IMR-90 (cell line): ENCODE results near the gene DOCK10. TPM values are rescaled to one million over a fixed set of nuclear protein-coding genes. Genes with fewer than 3 reads are reported as not detected.

ENCODE experiments used
- ATAC-seq: fragments of 200-7000 bp; cut with Tn5 transposase; 2 replicates; pipeline ENCODE4 v1.9.1; 2020; ENCODE audit warnings: low read depth, mild to moderate bottlenecking, moderate library complexity
- BruUV-seq: library from RNA; stranded (reverse); fragments of 400-500 nt; replicated peaks from 2 replicates; lab custom pipeline; 2021; lab: Mats Ljungman, UMichigan
- CTCF ChIA-PET: fragments of 300-600 bp; formaldehyde crosslinking; extraction: SDS; loops from one replicate; lab custom pipeline; 2021; ENCODE audit warnings: antibody characterized with exemption; lab: Yijun Ruan, JAX
- POLR2A ChIA-PET: fragments of 300-600 bp; sonication (Branson Sonifier 250); formaldehyde crosslinking; loops from one replicate; lab custom pipeline; 2022; ENCODE audit warnings: antibody characterized with exemption; ENCODE audit not compliant: unreplicated experiment; lab: Charles Lee
- DNase-seq: peaks from one replicate; pipeline ENCODE4 v3.0.0; 2013
- H2AFZ ChIP-seq: replicated peaks from 2 replicates; pipeline ENCODE3; 2013; ENCODE audit warnings: low read length, mild to moderate bottlenecking; ENCODE audit not compliant: poor library complexity
- H2AK5ac ChIP-seq: 2 replicates; pipeline ENCODE4 v1.6.1; 2013; ENCODE audit warnings: low read depth, low read length, inconsistent platforms
- H2AK9ac ChIP-seq: replicated peaks from 2 replicates; pipeline ENCODE3; 2013; ENCODE audit warnings: mild to moderate bottlenecking, low read depth, low read length, moderate library complexity; ENCODE audit not compliant: poor library complexity
- H2BK120ac ChIP-seq: 2 replicates; pipeline ENCODE4 v1.6.1; 2013; ENCODE audit warnings: low read depth, low read length, inconsistent platforms
- H2BK15ac ChIP-seq: 3 replicates; pipeline ENCODE4 v1.6.1; 2013; ENCODE audit warnings: low read depth, low read length, inconsistent platforms
- H2BK20ac ChIP-seq: 2 replicates; pipeline ENCODE4 v1.6.1; 2013; ENCODE audit warnings: low read depth, mild to moderate bottlenecking, inconsistent platforms, low read length, moderate library complexity
- H2BK5ac ChIP-seq: 2 replicates; pipeline ENCODE4 v1.6.1; 2013; ENCODE audit warnings: mild to moderate bottlenecking, low read depth, low read length, inconsistent platforms; ENCODE audit not compliant: poor library complexity, severe bottlenecking
- H3K14ac ChIP-seq: replicated peaks from 2 replicates; pipeline ENCODE4 v1.6.1; 2013; ENCODE audit warnings: low read depth, low read length, inconsistent platforms
- H3K18ac ChIP-seq: 2 replicates; pipeline ENCODE4 v1.6.1; 2013; ENCODE audit warnings: low read depth, low read length, control low read depth
- H3K23ac ChIP-seq: 2 replicates; pipeline ENCODE4 v1.6.1; 2013; ENCODE audit warnings: low read depth, low read length, inconsistent platforms
- H3K27ac ChIP-seq: 2 replicates; pipeline ENCODE4 v1.5.1; 2013; ENCODE audit warnings: mild to moderate bottlenecking, control low read depth, low read length; ENCODE audit not compliant: insufficient read depth
- H3K27me3 ChIP-seq: 2 replicates; pipeline ENCODE4 v1.6.1; 2013; ENCODE audit warnings: low read length; ENCODE audit not compliant: control insufficient read depth, insufficient read depth
- H3K36me3 ChIP-seq: 2 replicates; pipeline ENCODE4 v1.6.1; 2013; ENCODE audit warnings: low read length, mixed read lengths; ENCODE audit not compliant: control insufficient read depth, insufficient read depth
- H3K4ac ChIP-seq: 2 replicates; pipeline ENCODE4 v1.6.1; 2013; ENCODE audit warnings: low read depth, low read length, inconsistent platforms
- H3K4me1 ChIP-seq: 2 replicates; pipeline ENCODE4 v1.6.1; 2013; ENCODE audit warnings: low read length, mixed read lengths; ENCODE audit not compliant: control insufficient read depth, insufficient read depth
- H3K4me2 ChIP-seq: 2 replicates; pipeline ENCODE4 v1.6.1; 2013; ENCODE audit warnings: low read depth, mild to moderate bottlenecking, control low read depth, low read length, moderate library complexity
- H3K4me3 ChIP-seq: 2 replicates; pipeline ENCODE4 v1.5.1; 2013; ENCODE audit warnings: low read depth, mild to moderate bottlenecking, control low read depth, low read length, moderate library complexity; ENCODE audit not compliant: insufficient read depth
- H3K56ac ChIP-seq: 2 replicates; pipeline ENCODE4 v1.6.1; 2013; ENCODE audit warnings: low read length, inconsistent platforms; ENCODE audit not compliant: insufficient read depth; ENCODE audit errors: extremely low read depth
- H3K79me1 ChIP-seq, 2 experiments: 2 replicates each; pipeline ENCODE4 v1.6.1; 2013; ENCODE audit warnings: low read length in 2 of 2, inconsistent platforms in 1 of 2, low read depth in 1 of 2
- H3K9ac ChIP-seq: 2 replicates; pipeline ENCODE4 v1.6.1; 2013; ENCODE audit warnings: low read depth, low read length, control low read depth
- H3K9me1 ChIP-seq: 2 replicates; pipeline ENCODE4 v1.6.1; 2013; ENCODE audit warnings: low read length, inconsistent platforms; ENCODE audit not compliant: insufficient read depth
- H3K9me3 ChIP-seq: 2 replicates; pipeline ENCODE4 v1.6.1; 2013; ENCODE audit warnings: low read length; ENCODE audit not compliant: control insufficient read depth, insufficient read depth
- H4K20me1 ChIP-seq: 2 replicates; pipeline ENCODE4 v1.6.1; 2013; ENCODE audit warnings: low read length, inconsistent platforms; ENCODE audit not compliant: insufficient read depth
- H4K5ac ChIP-seq: 2 replicates; pipeline ENCODE4 v1.6.1; 2013; ENCODE audit warnings: mild to moderate bottlenecking, low read depth, low read length, control low read depth
- H4K8ac ChIP-seq, 2 experiments: 2 replicates each; pipeline ENCODE4 v1.6.1; 2013; ENCODE audit warnings: low read depth in 2 of 2, low read length in 2 of 2, control low read depth in 1 of 2, inconsistent platforms in 1 of 2
- H4K91ac ChIP-seq: 2 replicates; pipeline ENCODE4 v1.6.1; 2013; ENCODE audit warnings: low read depth, low read length, inconsistent platforms; ENCODE audit not compliant: insufficient read depth
- BHLHE40 ChIP-seq: fragments of 150-350 bp; IDR thresholded peaks from 2 replicates; pipeline ENCODE4 v1.6.1; 2016; ENCODE audit warnings: mild to moderate bottlenecking, low read depth, low read length
- CEBPB ChIP-seq: IDR thresholded peaks from 2 replicates; pipeline ENCODE4 v1.6.1; 2012; ENCODE audit warnings: low read depth, low read length, improper control_type of control experiment
- CHD1 ChIP-seq: IDR thresholded peaks from 2 replicates; pipeline ENCODE4 v1.6.1; 2012; ENCODE audit warnings: low read depth, low read length, improper control_type of control experiment
- CTCF ChIP-seq: conservative IDR thresholded peaks from 2 replicates; pipeline ENCODE4 v1.5.1; 2012; ENCODE audit warnings: mild to moderate bottlenecking, low read depth, low read length, improper control_type of control experiment
- ELK1 ChIP-seq: fragments of 150-350 bp; IDR thresholded peaks from 2 replicates; pipeline ENCODE4 v1.6.1; 2016; ENCODE audit warnings: low read depth, mild to moderate bottlenecking, low read length, moderate library complexity, borderline replicate concordance
- MAFK ChIP-seq: IDR thresholded peaks from 2 replicates; pipeline ENCODE4 v1.6.1; 2012; ENCODE audit warnings: low read depth, low read length, improper control_type of control experiment
- MAZ ChIP-seq: IDR thresholded peaks from 2 replicates; pipeline ENCODE4 v1.6.1; 2012; ENCODE audit warnings: low read depth, mild to moderate bottlenecking, low read length, improper control_type of control experiment, moderate library complexity, borderline replicate concordance
- MXI1 ChIP-seq: IDR thresholded peaks from 2 replicates; pipeline ENCODE4 v1.6.1; 2012; ENCODE audit warnings: low read depth, mild to moderate bottlenecking, low read length, moderate library complexity, borderline replicate concordance
- POLR2A ChIP-seq: IDR thresholded peaks from 2 replicates; pipeline ENCODE4 v1.6.1; 2012; ENCODE audit warnings: mild to moderate bottlenecking, low read depth, low read length
- RAD21 ChIP-seq: IDR thresholded peaks from 2 replicates; pipeline ENCODE4 v1.6.1; 2012; ENCODE audit warnings: low read length, improper control_type of control experiment
- SMC3 ChIP-seq: fragments of 150-350 bp; IDR thresholded peaks from 2 replicates; pipeline ENCODE4 v1.6.1; 2016; ENCODE audit warnings: low read depth, mild to moderate bottlenecking, antibody characterized with exemption, low read length, moderate library complexity
- WGBS, 2 experiments: methylation state at CpG; one replicate each; pipeline versions ENCODE4 v1.1.5 to v1.1.7; 2013; ENCODE audit warnings: missing lambda C conversion rate in 2 of 2; ENCODE audit not compliant: insufficient read length in 1 of 2; ENCODE audit errors: extremely low coverage in 2 of 2; 5-methylcytosine and 5-hydroxymethylcytosine counted together
- dilution Hi-C: fragments of 300-500 bp; cut with HindIII; formaldehyde crosslinking; loops from one replicate; pipeline ENCODE4 v1.14.3; 2018; ENCODE audit warnings: low sequenced_read_pairs; ENCODE audit not compliant: unreplicated experiment
- in situ Hi-C: fragments of 300-500 bp; cut with MboI; formaldehyde crosslinking; loops from 3 replicates; pipeline ENCODE4 v1.14.3; 2019; ENCODE audit warnings: low sequenced_read_pairs, inconsistent platforms, mixed read lengths
- intact Hi-C: fragments of 100-400 bp; cut with micrococcal nuclease; formaldehyde crosslinking; loops from 2 replicates; pipeline ENCODE4 v1.10.0; 2022
- polyA plus RNA-seq, 3 experiments: library from polyadenylated mRNA; depleted of rRNA; stranded (reverse); fragments of >200 nt; gene quantifications; 2 replicates each; pipeline ENCODE4 v1.2.3, GENCODE V29; 2012; ENCODE audit warnings: low replicate concordance in 1 of 3
- total RNA-seq: library from RNA; depleted of rRNA; stranded (reverse); fragments of >200 nt; gene quantifications from 2 replicates; pipeline ENCODE4 v1.2.3, GENCODE V29; 2012

The DOCK10 gene
- total and polyA plus RNA-seq, 2 of the 4 experiments (the other 2 are of a cell fraction), result 58.6 to 75.3 TPM

GRCh38 chr2:224892574-224893204 lies 149.6 kb downstream of the DOCK10 start:
- dilution Hi-C loops (no loop called here), intact Hi-C loops (no loop called here), in situ Hi-C loops (no loop called here)
- H3K23ac ChIP-seq, result no peak overlapping the region
- no peaks in the 10 kb centered on the region for H3K9me1 ChIP-seq
- no peak overlapping the region; the same call in 1 of the 2 replicates for H3K14ac ChIP-seq
- H4K20me1 ChIP-seq, result no peaks in the 10 kb centered on the region
- H2AFZ ChIP-seq, result no peak overlapping the region
- H3K56ac ChIP-seq, result no peak overlapping the region
- H3K9me3 ChIP-seq, result no peaks in the 10 kb centered on the region
- no peaks in the 10 kb centered on the region for H3K27me3 ChIP-seq
- no peak overlapping the region; a peak in 1 of 4 replicates for H4K8ac ChIP-seq
- peak overlapping the region; percentile 46 for H2BK5ac ChIP-seq
- ChIA-PET CTCF (no interaction called here), POLR2A (no interaction called here)
- H2AK9ac ChIP-seq, result no peak overlapping the region
- no CpG with 5 or more reads among the region's 6 CpGs for WGBS, 2 experiments
- no peak for ATAC-seq
- H3K9ac ChIP-seq, result no peak overlapping the region
- H2BK15ac ChIP-seq, result no peak overlapping the region
- peak overlapping the region; percentile 13; the same call in 1 of the 2 replicates for H2AK5ac ChIP-seq
- no peak overlapping the region for H3K27ac ChIP-seq
- no peak overlapping the region; the same call in 1 of the 2 replicates for H3K18ac ChIP-seq
- TF ChIP-seq CTCF (no peak), BHLHE40 (no peak), CEBPB (no peak), MAZ (no peak), SMC3 (no peak), POLR2A (no peak), ELK1 (no peak), RAD21 (no peak), CHD1 (no peak), MXI1 (no peak), MAFK (no peak)
- H3K4me2 ChIP-seq, result no peak overlapping the region
- no peak overlapping the region; the same call in 1 of the 2 replicates for H2BK120ac ChIP-seq
- H3K4me1 ChIP-seq, result peaks cover 7% of the 10 kb centered on the region; the same call in 1 of the 2 replicates
- no peak overlapping the region for H3K4ac ChIP-seq
- H3K4me3 ChIP-seq, result no peak overlapping the region
- H3K79me1 ChIP-seq, result peaks cover 5 to 19% of the 10 kb centered on the region in 2 experiments; a peak in 3 of 4 replicates
- no peak for DNase-seq
- no peak overlapping the region for H2BK20ac ChIP-seq
- no peak overlapping the region for H4K91ac ChIP-seq
- no peak overlapping the region; the same call in 1 of the 2 replicates for H4K5ac ChIP-seq
- BruUV-seq, result no TSS peak
- no peaks in the 10 kb centered on the region for H3K36me3 ChIP-seq
